HepG2 (cell line): Measurements from ENCODE around the gene RALY. TPM values are rescaled to one million over a fixed set of nuclear protein-coding genes. Genes with fewer than 3 reads are reported as not detected.

Experiments
- ATAC-seq: fragments of 200-7000 bp; cut with Tn5 transposase; 3 replicates; pipeline ENCODE4 v1.9.1; 2020; ENCODE audit warnings: mild to moderate bottlenecking, moderate library complexity
- BruUV-seq: library from RNA; stranded (reverse); fragments of 400-500 nt; replicated peaks from 2 replicates; lab custom pipeline; 2021; lab: Mats Ljungman, UMichigan
- CTCF ChIA-PET: fragments of 300-600 bp; formaldehyde crosslinking; extraction: SDS; loops from one replicate; lab custom pipeline; 2021; ENCODE audit warnings: low total read pairs, inconsistent platforms, low intra/inter-chr PET ratio; lab: Yijun Ruan, JAX
- POLR2A ChIA-PET: fragments of 350-600 bp; sonication (Branson Sonifier 250); formaldehyde crosslinking; loops from one replicate; lab custom pipeline; 2020; ENCODE audit warnings: antibody characterized with exemption, inconsistent platforms; lab: Yijun Ruan, JAX
- DNase-seq: peaks from one replicate; pipeline ENCODE4 v3.0.0-alpha.2; 2015; ENCODE audit warnings: low spot score
- FAIRE-seq: peaks from 3 replicates; lab custom pipeline; 2011; peaks lifted over from hg19 to GRCh38; lab: Jason Lieb, UNC
- H2AFZ ChIP-seq: one replicate; pipeline ENCODE4 v1.6.1; 2011; ENCODE audit warnings: low read length, inconsistent platforms
- H3K27ac ChIP-seq: fragments of 300-600 bp; 3 replicates; pipeline ENCODE4 v1.8.0; 2011; ENCODE audit warnings: mixed run types, mild to moderate bottlenecking, mixed read lengths, low read length, inconsistent platforms; ENCODE audit not compliant: insufficient read depth; ENCODE audit errors: extremely low read length
- H3K27me3 ChIP-seq, 2 experiments: fragments of 200-600 bp in 1 of 2; 2 replicates in 1 of 2; 3 replicates in 1 of 2; pipeline versions ENCODE4 v1.6.0 to v1.8.0; 2011; ENCODE audit warnings: low read length in 2 of 2, mild to moderate bottlenecking in 2 of 2, moderate library complexity in 2 of 2, inconsistent platforms in 1 of 2; ENCODE audit not compliant: insufficient read depth in 2 of 2, control insufficient read depth in 1 of 2
- H3K36me3 ChIP-seq, 2 experiments: fragments of 200-600 bp in 1 of 2; replicated peaks in 1 of 2; 2 replicates in 1 of 2; 3 replicates in 1 of 2; pipeline versions ENCODE4 v1.5.1 to v1.8.0; 2011; ENCODE audit warnings: low read length in 2 of 2, inconsistent platforms in 1 of 2; ENCODE audit not compliant: insufficient read depth in 2 of 2, control insufficient read depth in 1 of 2
- H3K4me1 ChIP-seq: 2 replicates; pipeline ENCODE4 v1.5.1; 2012; ENCODE audit warnings: low read length, inconsistent platforms; ENCODE audit not compliant: insufficient read depth
- H3K4me2 ChIP-seq: 2 replicates; pipeline ENCODE4 v1.6.0; 2011; ENCODE audit warnings: low read depth, low read length, inconsistent platforms
- H3K4me3 ChIP-seq, 3 experiments: fragments of 200-600 bp in 1 of 3; sonication (generic), shearing (Covaris generic) in 1 of 3; replicated peaks in 1 of 3; 2 replicates each; pipeline ENCODE4 v1.5.1; 2011 to 2016; ENCODE audit warnings: low read length in 3 of 3, inconsistent platforms in 2 of 3, low read depth in 2 of 3, mild to moderate bottlenecking in 2 of 3, control low read depth in 1 of 3, mixed read lengths in 1 of 3; ENCODE audit not compliant: insufficient read depth in 1 of 3
- H3K79me2 ChIP-seq: one replicate; pipeline ENCODE4 v1.6.1; 2011; ENCODE audit warnings: low read length, inconsistent platforms; ENCODE audit not compliant: insufficient read depth
- H3K9ac ChIP-seq: 2 replicates; pipeline ENCODE4 v1.6.0; 2011; ENCODE audit warnings: mild to moderate bottlenecking, low read depth, low read length, inconsistent platforms; ENCODE audit not compliant: insufficient read depth
- H3K9me3 ChIP-seq: 2 replicates; pipeline ENCODE4 v1.5.1; 2012; ENCODE audit warnings: mild to moderate bottlenecking, low read length
- H4K20me1 ChIP-seq: 2 replicates; pipeline ENCODE4 v1.6.0; 2011; ENCODE audit warnings: inconsistent platforms, mild to moderate bottlenecking, low read length, moderate library complexity; ENCODE audit not compliant: insufficient read depth
- KDM1A ChIP-seq: IDR thresholded peaks from 2 replicates; pipeline ENCODE4 v1.6.1; 2016; ENCODE audit warnings: missing compliant biosample characterization
- NFYC ChIP-seq: IDR thresholded peaks from 2 replicates; pipeline ENCODE4 v1.6.1; 2016; ENCODE audit warnings: missing genetic modification reagents, missing compliant biosample characterization
- PHB2 ChIP-seq: fragments of 450-650 bp; IDR thresholded peaks from 2 replicates; pipeline ENCODE4 v1.6.1; 2018; ENCODE audit not compliant: partially characterized antibody
- PRPF4 ChIP-seq: fragments of 200-400 bp; formaldehyde crosslinking; IDR thresholded peaks from 2 replicates; pipeline ENCODE4 v1.6.1; 2016; ENCODE audit warnings: low read length, low read depth; ENCODE audit not compliant: poor library complexity, severe bottlenecking
- RFX5 ChIP-seq: IDR thresholded peaks from 2 replicates; pipeline ENCODE4 v1.6.1; 2011; ENCODE audit warnings: low read depth, low read length, improper control_type of control experiment
- RXRA ChIP-seq: sonication (generic); formaldehyde crosslinking; IDR thresholded peaks from 2 replicates; pipeline ENCODE4 v1.5.1; 2020; ENCODE audit warnings: missing genetic modification reagents
- TRIM22 ChIP-seq: fragments of 450-650 bp; IDR thresholded peaks from 2 replicates; pipeline ENCODE4 v1.6.1; 2017
- ZNF264 ChIP-seq: sonication (generic); formaldehyde crosslinking; IDR thresholded peaks from 2 replicates; pipeline ENCODE4 v1.4.0; 2020; ENCODE audit warnings: missing genetic modification reagents
- ZNF33B ChIP-seq: sonication (generic); formaldehyde crosslinking; IDR thresholded peaks from 2 replicates; pipeline ENCODE4 v1.5.1; 2020; ENCODE audit warnings: mild to moderate bottlenecking, missing genetic modification reagents
- ZNF704 ChIP-seq: sonication (generic); formaldehyde crosslinking; IDR thresholded peaks from 2 replicates; pipeline ENCODE4 v1.8.1; 2023; ENCODE audit warnings: mild to moderate bottlenecking, inconsistent platforms, moderate library complexity, missing genetic modification reagents, borderline replicate concordance
- ZNF781 ChIP-seq: sonication (generic); formaldehyde crosslinking; IDR thresholded peaks from 2 replicates; pipeline ENCODE4 v1.5.1; 2020; ENCODE audit warnings: borderline replicate concordance, mild to moderate bottlenecking, missing genetic modification reagents; ENCODE audit errors: not compliant biosample characterization
- WGBS: methylation state at CpG from one replicate; pipeline ENCODE4 v1.1.6; 2017; ENCODE audit warnings: low lambda C conversion rate; 5-methylcytosine and 5-hydroxymethylcytosine counted together
- in situ Hi-C: cut with HindIII; loops from 2 replicates; pipeline ENCODE4 v1.10.0; 2017; ENCODE audit warnings: low pct_unique_long_range_greater_than_20kb; ENCODE audit not compliant: extremely low pct_ligation_motif_present
- intact Hi-C: fragments of 100-400 bp; cut with micrococcal nuclease; formaldehyde crosslinking; loops from one replicate; pipeline ENCODE4 v1.10.0; 2022; ENCODE audit not compliant: unreplicated experiment
- polyA plus RNA-seq, 8 experiments: library from polyadenylated mRNA; depleted of rRNA in 3 of 8; stranded (reverse) in 7 of 8; unstranded in 1 of 8; fragments of >200 nt; fragmentation: Illumina TruSeq in 4 of 8; extraction: Trizol in 4 of 8; gene quantifications; 2 replicates each; pipeline versions ENCODE4 v1.2.1 to v1.2.3, GENCODE V29; 2011 to 2016; ENCODE audit warnings: low read depth in 4 of 8, missing spikeins in 1 of 8, mixed read lengths in 1 of 8; ENCODE audit not compliant: insufficient read depth in 1 of 8
- total RNA-seq, 5 experiments: library from RNA; depleted of rRNA; stranded (reverse); fragments of >200 nt; fragmentation: Illumina TruSeq; extraction: Trizol; gene quantifications; 2 replicates each; pipeline ENCODE4 v1.2.3, GENCODE V29; 2016; ENCODE audit warnings: low read depth in 1 of 5
- TF ChIP-seq, protein P1 (sequence below): sonication (generic); formaldehyde crosslinking; IDR thresholded peaks from 2 replicates; pipeline ENCODE4 v1.5.0; 2020; ENCODE audit warnings: mild to moderate bottlenecking, missing genetic modification reagents
- TF ChIP-seq, protein P2 (sequence below): sonication (generic); formaldehyde crosslinking; IDR thresholded peaks from 2 replicates; pipeline ENCODE4 v1.4.0; 2020; ENCODE audit warnings: missing genetic modification reagents, borderline replicate concordance
- TF ChIP-seq, protein P3 (sequence below): sonication (generic); formaldehyde crosslinking; IDR thresholded peaks from 2 replicates; pipeline ENCODE4 v1.8.1; 2023; ENCODE audit warnings: missing genetic modification reagents, mild to moderate bottlenecking, borderline replicate concordance

RALY gene
- total and polyA plus RNA-seq, 2 of the 13 experiments (the other 11 are each of a cell fraction or from before 2014, with no cell fraction given): 178 to 186 TPM

DNA sequence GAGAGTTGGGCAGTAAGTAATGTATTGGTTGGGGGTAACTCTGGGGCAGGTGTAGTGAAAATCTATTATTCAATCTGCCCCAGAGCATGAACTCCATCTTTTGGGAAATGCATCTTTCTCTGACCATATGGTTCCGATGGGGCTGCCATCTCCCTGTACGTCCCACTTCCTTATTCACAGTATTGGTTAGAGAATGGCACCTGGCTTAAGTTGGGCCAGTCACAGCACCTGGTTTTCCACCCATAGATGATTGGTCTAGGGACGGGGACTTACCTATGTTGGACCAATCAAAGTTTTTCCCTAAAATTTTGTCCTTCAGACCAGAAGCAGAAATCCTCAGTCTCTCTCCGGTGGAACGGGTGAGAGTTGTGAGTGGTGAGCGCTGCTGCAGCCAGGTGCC, 2.2 kb upstream of the RALY start:
- peaks cover 40% of the 10 kb centered on the region for H3K79me2 ChIP-seq
- intact Hi-C loops: loop anchor here (5.0 kb wide), 1 partner anchor 46 kb away; no protein-coding TSS in a partner anchor
- POLR2A ChIA-PET: interaction anchor here (2.0 to 5.1 kb wide), 8 partner anchors 8 to 199 kb away, joined by 5 to 315 read pairs (median 32); partner anchors contain the start of genes CHMP4B and EIF2S2
- H3K9me3 ChIP-seq: no peaks in the 10 kb centered on the region
- H3K36me3 ChIP-seq: no peaks in the 10 kb centered on the region
- peak overlapping the region; percentile 65 to 98 (median 76) for H3K4me3 ChIP-seq
- FAIRE-seq (no peak), DNase-seq (no peak), ATAC-seq (no peak)
- in situ Hi-C loops: no loop called here
- CTCF ChIA-PET: no interaction called here
- H3K4me1 ChIP-seq: peaks cover 38% of the 10 kb centered on the region
- H3K27me3 ChIP-seq: no peaks in the 10 kb centered on the region; a peak in 1 of 5 replicates
- no peak overlapping the region for H2AFZ ChIP-seq
- BruUV-seq: no TSS peak
- peak overlapping the region; percentile 86 for H3K9ac ChIP-seq
- 90% methylated on average over 6 of the region's 6 CpGs for WGBS
- peak overlapping the region; percentile 87 for H3K27ac ChIP-seq
- H4K20me1 ChIP-seq: peaks cover 23% of the 10 kb centered on the region
- peak overlapping the region; percentile 93 for H3K4me2 ChIP-seq
- TF ChIP-seq NFYC (CRISPR knock-in tag): peak; percentile 10; the same call in 1 of the 2 replicates
- TF ChIP-seq RXRA (CRISPR knock-in tag): no peak
- TF ChIP-seq ZNF33B (CRISPR knock-in tag): no peak
- 0 out of 2 replicates have a peak, but pooled peaks have one; percentile 1 for TF ChIP-seq ZNF704 (CRISPR knock-in tag)
- TF ChIP-seq PHB2: no peak
- TF ChIP-seq KDM1A (CRISPR knock-in tag): no peak
- TF ChIP-seq, protein P1, sequence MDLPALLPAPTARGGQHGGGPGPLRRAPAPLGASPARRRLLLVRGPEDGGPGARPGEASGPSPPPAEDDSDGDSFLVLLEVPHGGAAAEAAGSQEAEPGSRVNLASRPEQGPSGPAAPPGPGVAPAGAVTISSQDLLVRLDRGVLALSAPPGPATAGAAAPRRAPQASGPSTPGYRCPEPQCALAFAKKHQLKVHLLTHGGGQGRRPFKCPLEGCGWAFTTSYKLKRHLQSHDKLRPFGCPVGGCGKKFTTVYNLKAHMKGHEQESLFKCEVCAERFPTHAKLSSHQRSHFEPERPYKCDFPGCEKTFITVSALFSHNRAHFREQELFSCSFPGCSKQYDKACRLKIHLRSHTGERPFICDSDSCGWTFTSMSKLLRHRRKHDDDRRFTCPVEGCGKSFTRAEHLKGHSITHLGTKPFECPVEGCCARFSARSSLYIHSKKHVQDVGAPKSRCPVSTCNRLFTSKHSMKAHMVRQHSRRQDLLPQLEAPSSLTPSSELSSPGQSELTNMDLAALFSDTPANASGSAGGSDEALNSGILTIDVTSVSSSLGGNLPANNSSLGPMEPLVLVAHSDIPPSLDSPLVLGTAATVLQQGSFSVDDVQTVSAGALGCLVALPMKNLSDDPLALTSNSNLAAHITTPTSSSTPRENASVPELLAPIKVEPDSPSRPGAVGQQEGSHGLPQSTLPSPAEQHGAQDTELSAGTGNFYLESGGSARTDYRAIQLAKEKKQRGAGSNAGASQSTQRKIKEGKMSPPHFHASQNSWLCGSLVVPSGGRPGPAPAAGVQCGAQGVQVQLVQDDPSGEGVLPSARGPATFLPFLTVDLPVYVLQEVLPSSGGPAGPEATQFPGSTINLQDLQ (CRISPR knock-in tag): no peak
- TF ChIP-seq, protein P2, sequence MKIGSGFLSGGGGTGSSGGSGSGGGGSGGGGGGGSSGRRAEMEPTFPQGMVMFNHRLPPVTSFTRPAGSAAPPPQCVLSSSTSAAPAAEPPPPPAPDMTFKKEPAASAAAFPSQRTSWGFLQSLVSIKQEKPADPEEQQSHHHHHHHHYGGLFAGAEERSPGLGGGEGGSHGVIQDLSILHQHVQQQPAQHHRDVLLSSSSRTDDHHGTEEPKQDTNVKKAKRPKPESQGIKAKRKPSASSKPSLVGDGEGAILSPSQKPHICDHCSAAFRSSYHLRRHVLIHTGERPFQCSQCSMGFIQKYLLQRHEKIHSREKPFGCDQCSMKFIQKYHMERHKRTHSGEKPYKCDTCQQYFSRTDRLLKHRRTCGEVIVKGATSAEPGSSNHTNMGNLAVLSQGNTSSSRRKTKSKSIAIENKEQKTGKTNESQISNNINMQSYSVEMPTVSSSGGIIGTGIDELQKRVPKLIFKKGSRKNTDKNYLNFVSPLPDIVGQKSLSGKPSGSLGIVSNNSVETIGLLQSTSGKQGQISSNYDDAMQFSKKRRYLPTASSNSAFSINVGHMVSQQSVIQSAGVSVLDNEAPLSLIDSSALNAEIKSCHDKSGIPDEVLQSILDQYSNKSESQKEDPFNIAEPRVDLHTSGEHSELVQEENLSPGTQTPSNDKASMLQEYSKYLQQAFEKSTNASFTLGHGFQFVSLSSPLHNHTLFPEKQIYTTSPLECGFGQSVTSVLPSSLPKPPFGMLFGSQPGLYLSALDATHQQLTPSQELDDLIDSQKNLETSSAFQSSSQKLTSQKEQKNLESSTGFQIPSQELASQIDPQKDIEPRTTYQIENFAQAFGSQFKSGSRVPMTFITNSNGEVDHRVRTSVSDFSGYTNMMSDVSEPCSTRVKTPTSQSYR (CRISPR knock-in tag): no peak
- TF ChIP-seq RFX5: no peak
- TF ChIP-seq TRIM22: no peak
- TF ChIP-seq PRPF4: no peak
- peak; percentile 27; the same call in 1 of the 2 replicates for TF ChIP-seq ZNF264 (CRISPR knock-in tag)
- TF ChIP-seq ZNF781: no peak
- TF ChIP-seq, protein P3, sequence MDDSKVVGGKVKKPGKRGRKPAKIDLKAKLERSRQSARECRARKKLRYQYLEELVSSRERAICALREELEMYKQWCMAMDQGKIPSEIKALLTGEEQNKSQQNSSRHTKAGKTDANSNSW (CRISPR knock-in tag): no peak
